ENCODE measurements around the gene LRPAP1.

The LRPAP1 gene

GRCh38 chr4:3531318-3531878, 824 bp downstream of the LRPAP1 start:
- no peak for DNase-seq

GRCh38 chr4:3530663-3531254, 1.5 kb downstream of the LRPAP1 start:
- DNase-seq, result no peak

DNA sequence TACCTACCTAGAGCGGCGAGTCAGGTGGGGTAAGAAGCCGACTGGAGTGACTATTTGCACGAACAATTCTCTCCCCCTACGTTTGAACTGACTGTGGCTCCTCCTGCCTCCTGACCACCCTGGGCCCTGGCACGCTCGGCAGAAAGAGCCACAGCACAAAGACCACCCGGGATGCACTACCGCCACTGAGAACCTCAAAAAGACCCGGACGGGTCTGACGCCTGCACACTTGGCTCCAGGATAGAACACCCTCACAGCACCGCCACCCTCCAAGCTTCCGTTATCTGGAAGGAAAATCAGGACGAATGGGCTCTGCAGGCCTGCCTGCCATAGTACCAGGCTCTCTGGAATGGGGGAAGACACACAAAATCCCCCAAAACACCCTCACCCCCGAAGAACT, 2.2 kb downstream of the LRPAP1 start:
- no peak for DNase-seq

- DNase-seq, result no peak
Observed at GRCh38 chr4:3529363-3529762, 2.9 kb downstream of the LRPAP1 start.

DNA sequence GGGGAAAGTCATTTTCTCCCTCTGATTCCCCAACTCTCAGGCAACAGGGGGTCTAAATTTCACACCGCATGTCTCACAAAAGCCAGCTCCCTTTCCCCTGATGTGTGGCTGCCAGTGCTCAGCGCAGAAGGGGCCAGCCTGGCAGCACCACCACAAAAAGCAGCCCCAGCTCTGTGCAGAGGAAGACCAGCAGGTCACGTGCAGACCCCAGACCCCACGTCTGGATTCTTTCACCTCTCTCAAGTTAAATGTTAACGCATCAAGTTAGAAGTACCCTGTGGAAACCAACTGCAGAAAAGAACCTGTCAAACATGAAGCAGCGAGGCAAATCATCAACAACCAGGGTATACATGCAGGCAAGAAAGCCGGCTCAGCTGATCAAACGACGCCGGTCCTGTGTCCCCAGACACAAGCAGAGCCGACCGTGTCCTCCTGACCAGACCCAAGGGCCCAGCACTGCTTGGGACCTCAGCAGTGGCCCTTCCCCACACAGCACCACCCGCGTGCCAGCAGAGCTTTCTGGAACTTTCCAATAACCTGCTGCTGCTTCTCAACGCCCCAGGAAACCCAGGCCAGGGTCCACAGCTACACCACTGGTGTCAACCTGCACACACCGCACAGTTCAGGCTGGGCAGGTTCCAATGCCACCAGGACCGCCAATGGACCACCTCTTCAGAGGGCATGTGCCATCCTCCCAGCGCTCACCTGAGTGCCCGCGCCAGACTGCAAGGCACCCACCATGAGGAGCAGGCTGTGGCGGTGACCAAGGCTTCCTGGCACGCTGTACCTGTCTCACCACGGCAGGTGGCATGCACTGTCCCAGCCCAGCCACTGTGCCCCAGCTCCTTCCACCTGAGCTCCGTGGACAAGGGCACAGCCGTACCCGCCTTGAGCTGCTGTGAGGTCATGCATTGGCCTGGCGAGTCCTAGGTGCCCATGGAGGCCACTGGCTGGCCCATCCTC, 4.0 kb downstream of the LRPAP1 start:
- DNase-seq, result no peak

DNA sequence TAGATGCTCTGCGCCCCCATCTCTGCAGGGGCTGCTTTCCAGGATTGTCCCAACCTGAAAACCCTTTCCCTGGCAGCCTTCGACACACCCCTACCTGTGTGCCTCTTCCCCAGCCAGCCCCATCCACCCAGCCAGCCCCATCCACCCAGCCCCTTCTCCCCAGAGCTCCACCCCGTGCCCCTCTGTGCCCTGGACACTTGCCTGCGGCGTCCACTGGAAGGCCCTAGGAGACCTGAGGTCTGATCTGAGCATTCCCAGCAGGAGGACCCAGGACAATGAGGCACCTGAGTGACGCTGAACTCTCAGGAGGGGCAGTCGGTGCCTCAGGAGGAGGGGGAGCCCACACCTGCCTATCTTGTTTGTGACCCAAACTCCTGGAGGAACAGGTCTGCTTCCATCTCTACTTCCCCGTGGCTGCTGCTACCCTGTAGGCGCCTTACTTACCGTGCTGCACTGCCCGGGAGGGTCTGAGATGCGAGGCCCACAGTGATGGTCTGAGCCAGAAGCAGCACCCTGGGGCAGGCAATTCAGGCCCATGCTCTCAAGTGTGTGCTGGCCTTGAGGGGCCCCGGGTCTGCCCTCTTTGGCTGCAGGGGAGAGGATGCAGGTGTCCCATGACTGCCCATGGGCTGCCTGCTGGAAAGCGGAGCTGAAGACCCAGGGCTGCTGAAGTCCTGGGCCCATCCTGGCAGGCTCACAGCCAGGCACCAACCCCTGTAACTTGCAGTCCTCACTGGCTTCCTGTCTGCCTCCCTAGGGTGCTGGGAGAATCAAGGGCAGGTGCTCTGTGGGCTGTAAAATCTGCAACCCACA, 4.9 kb downstream of the LRPAP1 start:
- no peak for DNase-seq

- no peak for DNase-seq
Observed at GRCh38 chr4:3526456-3526855, 5.8 kb downstream of the LRPAP1 start.

GRCh38 chr4:3525532-3526430, 6.4 kb downstream of the LRPAP1 start:
- no peak for DNase-seq

DNA sequence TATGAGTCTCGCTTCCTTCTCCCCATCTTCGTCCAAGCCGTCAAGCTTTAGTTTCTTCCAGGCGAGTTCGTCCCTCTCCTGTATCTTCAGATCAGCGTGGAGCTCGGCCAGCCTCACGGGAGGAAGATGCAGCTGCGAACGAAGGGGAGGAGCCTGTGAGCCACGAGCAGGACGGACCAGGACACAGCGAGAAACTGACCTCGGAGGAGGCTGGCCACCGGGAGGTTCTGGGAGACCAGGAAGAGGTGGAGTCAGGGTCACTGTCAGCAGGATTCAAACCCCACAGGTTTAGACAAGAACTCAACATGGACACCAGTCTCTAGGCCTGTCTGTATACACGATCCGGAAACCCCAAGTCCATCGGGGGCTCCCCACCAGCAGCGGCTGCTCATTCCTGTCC, 7.3 kb downstream of the LRPAP1 start:
- DNase-seq, result no peak

DNA sequence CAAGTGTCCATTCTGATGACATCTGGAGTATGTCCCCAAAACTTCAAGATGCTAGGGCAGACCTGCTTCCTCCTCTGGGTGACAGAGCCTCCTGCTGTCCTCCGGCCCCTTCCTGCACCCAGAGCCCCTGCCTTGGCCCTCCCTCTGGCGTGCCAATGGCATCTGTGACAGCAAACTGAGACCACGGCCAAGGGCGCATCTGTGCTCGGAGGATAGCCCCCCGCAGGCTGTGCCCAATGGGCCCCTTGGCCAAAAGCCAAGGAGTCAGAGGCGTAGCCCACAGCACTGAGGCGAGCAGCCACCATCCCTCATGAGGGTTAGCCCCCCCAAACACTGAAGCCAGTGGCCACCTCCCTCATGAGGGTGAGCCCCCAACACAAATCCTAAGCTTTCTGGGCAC, 7.9 kb downstream of the LRPAP1 start:
- DNase-seq, result no peak

- DNase-seq, result no peak
Observed at GRCh38 chr4:3523628-3524221, 8.5 kb downstream of the LRPAP1 start.

- no peak for DNase-seq
Observed at GRCh38 chr4:3523146-3523627, 9.0 kb downstream of the LRPAP1 start.

DNA sequence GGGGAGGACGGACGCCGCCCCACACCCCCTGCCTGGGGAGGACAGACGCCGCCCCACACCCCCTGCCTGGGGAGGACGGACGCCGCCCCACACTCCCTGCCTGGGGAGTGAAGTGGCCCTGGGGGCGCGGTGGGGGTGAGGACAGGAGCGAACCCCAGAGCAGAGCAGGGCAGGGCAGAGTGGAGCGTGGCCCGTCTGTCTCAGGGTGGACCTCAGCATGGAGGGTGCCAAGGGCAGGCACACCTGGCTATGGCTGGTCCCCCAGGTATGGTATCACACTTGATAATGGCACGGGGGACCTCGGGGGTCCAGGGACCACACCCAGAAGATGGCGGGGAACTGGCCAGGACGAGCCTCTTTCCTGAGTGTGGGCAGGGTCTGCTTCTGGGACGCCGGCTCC, 9.6 kb downstream of the LRPAP1 start:
- DNase-seq, result no peak

DNA sequence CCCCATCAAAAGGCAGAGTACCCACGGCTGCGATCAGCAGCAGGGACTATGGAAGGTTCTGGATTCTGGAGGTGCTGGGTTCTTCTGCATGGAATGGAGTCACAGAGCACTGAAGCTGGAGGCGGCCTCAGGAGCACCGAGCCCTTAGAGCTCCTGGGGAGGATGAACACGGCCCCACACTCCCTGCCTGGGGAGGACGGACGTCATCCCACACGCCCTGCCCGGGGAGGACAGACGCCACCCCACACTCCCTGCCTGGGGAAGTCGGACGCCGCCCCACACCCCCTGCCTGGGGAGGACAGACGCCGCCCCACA, 9.9 kb downstream of the LRPAP1 start:
- DNase-seq, result no peak

DNA sequence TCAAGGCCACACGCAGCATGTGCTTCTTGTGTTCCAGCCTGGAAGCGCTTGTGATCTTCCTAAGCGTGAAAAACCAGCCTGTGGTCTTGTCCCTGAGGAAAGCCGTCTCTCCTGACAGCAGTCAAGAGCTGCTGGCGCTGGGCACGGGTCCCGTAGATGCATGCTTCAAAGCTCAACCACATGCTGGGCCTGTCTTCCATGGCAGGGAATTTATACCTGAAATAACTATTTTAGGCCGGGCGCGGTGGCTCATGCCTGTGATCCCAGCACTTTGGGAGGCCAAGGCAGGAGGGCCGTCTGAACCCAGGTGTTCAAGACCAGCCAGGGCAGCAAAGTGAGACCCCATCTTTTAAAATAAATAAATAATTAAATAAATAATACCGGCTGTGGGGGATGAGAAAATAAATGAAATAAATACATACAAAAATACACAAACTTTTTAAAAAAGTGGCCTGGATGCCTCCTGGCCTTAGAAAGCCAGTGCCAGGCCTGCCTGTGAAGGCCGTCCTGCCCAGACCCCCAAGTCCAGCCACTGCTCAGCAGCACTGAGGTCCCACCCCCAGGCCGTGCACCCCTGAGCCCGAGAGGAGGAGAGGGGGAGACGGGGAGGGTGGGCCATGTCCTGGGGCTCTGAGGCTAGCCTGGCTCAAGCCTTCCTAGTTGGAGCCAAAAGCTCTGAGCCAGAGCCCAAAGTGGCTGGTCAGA, 10.4 kb downstream of the LRPAP1 start:
- DNase-seq, result no peak

GRCh38 chr4:3520796-3521600, 11.2 kb downstream of the LRPAP1 start:
- DNase-seq, result no peak

DNA sequence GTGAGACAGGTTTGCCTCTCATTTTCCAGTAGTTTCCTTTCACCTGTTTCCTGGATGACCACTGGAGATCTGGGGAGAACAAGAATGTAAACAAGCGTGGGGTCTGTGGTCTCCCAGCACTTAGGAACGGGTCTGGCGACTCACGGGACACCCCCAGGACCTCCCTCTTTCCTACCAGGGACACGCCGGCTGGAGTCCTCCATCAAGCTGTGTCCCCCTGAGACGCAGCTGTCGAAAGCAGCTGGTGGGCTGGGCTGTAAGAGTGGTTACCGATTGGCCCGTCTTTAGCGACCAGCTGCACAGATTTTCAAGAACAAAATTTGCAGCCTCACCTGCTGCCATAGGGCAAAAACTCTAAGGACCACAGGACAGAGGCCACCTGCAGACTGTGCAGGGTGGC, 11.9 kb downstream of the LRPAP1 start:
- DNase-seq, result no peak

GRCh38 chr4:3519468-3520264, 12.6 kb downstream of the LRPAP1 start:
- DNase-seq, result no peak

GRCh38 chr4:3518941-3519340, 13.3 kb downstream of the LRPAP1 start:
- no peak for DNase-seq
